ENCODE results near the gene OLFML1. TPM values are rescaled to one million over a fixed set of nuclear protein-coding genes. Genes with fewer than 3 reads are reported as not detected.

OLFML1 gene
- total RNA-seq, 4 donors from 2014 or later: 1.2 to 5.3 (median 2.2) TPM

- Histone ChIP-seq H3K27me3 (no peaks in the 10 kb centered on the region), H3K4me3 (no peak overlapping the region), H3K9me3 (no peaks in the 10 kb centered on the region), H3K36me3 (no peaks in the 10 kb centered on the region), H3K27ac (peak overlapping the region; percentile 48), H3K4me1 (peaks cover 34% of the 10 kb centered on the region)
- DNase-seq (ENCODE audit: low spot score in 2 of 2): no peak
- TF ChIP-seq CTCF (IDR thresholded peaks at IDR 0.05) (no peak), POLR2A (IDR thresholded peaks at IDR 0.05) (no peak), POLR2AphosphoS5 (IDR thresholded peaks at IDR 0.05) (no peak), EP300 (IDR thresholded peaks at IDR 0.05) (no peak)
- WGBS: 71% methylated on average over 8 of the region's 8 CpGs
These were observed 47.3 kb downstream of the OLFML1 start for GRCh38 chr11:7532405-7533145.

DNA sequence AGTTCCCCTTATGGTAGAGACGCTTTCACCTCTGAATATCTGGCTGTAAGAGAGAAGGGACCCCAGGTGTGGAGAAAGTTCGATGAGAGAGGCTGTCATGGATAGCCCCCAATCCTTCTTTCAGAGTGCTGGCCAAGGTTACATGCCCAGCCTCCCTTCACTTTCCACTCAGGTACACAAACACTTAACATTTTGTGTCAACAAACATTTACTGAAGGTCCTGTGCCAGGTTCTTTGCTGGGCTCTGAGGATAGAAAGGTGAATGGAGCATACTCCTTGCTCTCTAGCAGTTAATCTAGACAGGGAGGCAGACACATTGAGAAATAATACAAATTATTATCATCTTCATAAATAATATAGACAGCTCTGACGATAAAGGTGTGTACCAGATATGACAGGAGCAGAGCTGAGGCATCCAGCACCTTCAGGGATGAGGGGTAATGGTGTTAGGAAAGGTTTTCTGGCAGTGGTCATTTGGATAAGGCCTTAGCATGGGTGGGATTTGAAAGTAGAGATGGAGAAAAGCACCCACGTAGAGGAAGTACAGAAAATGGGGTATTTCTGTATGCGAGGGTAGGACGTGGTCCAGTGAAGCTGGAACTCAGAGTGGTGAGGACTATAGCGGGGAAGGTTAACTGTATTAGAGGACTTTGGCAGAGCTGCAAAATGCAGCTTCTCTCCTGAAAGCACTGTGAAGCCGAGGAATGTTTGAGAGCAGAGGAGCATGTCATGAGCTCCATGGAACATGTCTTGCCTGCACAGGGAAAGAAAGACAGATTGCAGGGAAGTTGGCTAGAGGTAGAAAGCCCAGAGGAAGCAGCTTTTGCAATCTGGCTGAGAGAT lies 48.1 kb downstream of the OLFML1 start:
- TF ChIP-seq POLR2AphosphoS5 (IDR thresholded peaks at IDR 0.05) (no peak), EP300 (IDR thresholded peaks at IDR 0.05) (no peak), POLR2A (IDR thresholded peaks at IDR 0.05) (no peak), CTCF (IDR thresholded peaks at IDR 0.05) (no peak)
- DNase-seq (ENCODE audit: low spot score in 2 of 2): no peak
- H3K4me1 ChIP-seq: peaks cover 39% of the 10 kb centered on the region
- no peaks in the 10 kb centered on the region for H3K27me3 ChIP-seq
- H3K27ac ChIP-seq: no peak overlapping the region
- 82% methylated on average over 8 of the region's 8 CpGs for WGBS
- no peaks in the 10 kb centered on the region for H3K36me3 ChIP-seq
- no peaks in the 10 kb centered on the region for H3K9me3 ChIP-seq
- H3K4me3 ChIP-seq: no peak overlapping the region

DNA sequence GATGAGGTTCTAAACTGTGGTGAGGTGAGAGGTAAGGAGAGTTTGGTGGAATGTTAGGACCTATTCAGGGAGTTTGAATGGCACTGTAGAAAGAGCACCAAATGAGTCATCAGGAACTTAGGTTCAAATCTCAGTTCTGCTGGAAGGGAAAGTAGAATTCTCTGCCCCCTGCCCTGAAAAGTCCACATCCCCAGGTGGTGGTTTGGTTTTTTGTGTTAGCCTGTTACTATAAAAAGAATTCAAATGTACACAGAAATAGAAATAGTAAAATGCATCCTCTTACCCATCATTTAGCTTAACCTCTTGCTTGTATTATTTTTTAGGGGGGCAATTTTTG lies 48.7 kb downstream of the OLFML1 start:
- no peak for DNase-seq (ENCODE audit: low spot score in 2 of 2)
- H3K36me3 ChIP-seq: no peaks in the 10 kb centered on the region
- H3K9me3 ChIP-seq: no peaks in the 10 kb centered on the region
- no peak for TF ChIP-seq CTCF (IDR thresholded peaks at IDR 0.05)
- TF ChIP-seq POLR2A (IDR thresholded peaks at IDR 0.05): no peak
- TF ChIP-seq EP300 (IDR thresholded peaks at IDR 0.05): no peak
- no peak for TF ChIP-seq POLR2AphosphoS5 (IDR thresholded peaks at IDR 0.05)
- H3K4me1 ChIP-seq: peaks cover 40% of the 10 kb centered on the region
- H3K27me3 ChIP-seq: no peaks in the 10 kb centered on the region
- H3K4me3 ChIP-seq: no peak overlapping the region
- no peak overlapping the region for H3K27ac ChIP-seq

GRCh38 chr11:7536100-7536499 lies 50.8 kb downstream of the OLFML1 start:
- DNase-seq (ENCODE audit: low spot score in 2 of 2): peak in 1 of 2 donors; percentile 37
- 43% methylated on average over 8 of the region's 8 CpGs for WGBS
- no peaks in the 10 kb centered on the region for H3K9me3 ChIP-seq
- TF ChIP-seq POLR2A (IDR thresholded peaks at IDR 0.05): no peak
- TF ChIP-seq CTCF (IDR thresholded peaks at IDR 0.05): no peak
- no peak for TF ChIP-seq POLR2AphosphoS5 (IDR thresholded peaks at IDR 0.05)
- no peak for TF ChIP-seq EP300 (IDR thresholded peaks at IDR 0.05)
- no peaks in the 10 kb centered on the region for H3K27me3 ChIP-seq
- H3K4me3 ChIP-seq: no peak overlapping the region
- H3K36me3 ChIP-seq: no peaks in the 10 kb centered on the region
- H3K27ac ChIP-seq: no peak overlapping the region
- H3K4me1 ChIP-seq: peaks cover 50% of the 10 kb centered on the region

DNA sequence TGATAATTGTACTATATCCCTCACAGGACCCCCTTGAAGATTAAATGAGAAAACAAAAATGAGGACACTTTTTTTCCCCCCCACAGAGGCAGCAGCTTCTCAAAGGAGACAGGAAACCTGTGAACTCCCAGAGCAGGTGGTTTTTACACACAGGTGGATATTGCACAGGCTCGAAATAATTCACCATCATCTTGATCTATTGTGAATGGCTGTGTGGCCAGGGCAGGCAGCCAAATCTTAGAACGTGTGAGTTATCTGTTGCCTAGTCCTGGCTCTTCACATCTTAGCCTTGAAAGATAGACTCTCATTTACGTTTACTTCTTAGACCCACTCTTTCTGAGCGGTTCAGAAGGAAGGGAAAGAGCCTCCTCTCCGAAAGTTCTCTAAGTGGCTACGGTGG lies 52.0 kb downstream of the OLFML1 start:
- WGBS: 73% methylated on average over 6 of the region's 6 CpGs
- Histone ChIP-seq H3K4me1 (peaks cover 52% of the 10 kb centered on the region), H3K9me3 (no peaks in the 10 kb centered on the region), H3K27ac (peak overlapping the region; percentile 80), H3K27me3 (no peaks in the 10 kb centered on the region), H3K4me3 (no peak overlapping the region), H3K36me3 (no peaks in the 10 kb centered on the region)
- TF ChIP-seq CTCF (IDR thresholded peaks at IDR 0.05) (no peak), POLR2AphosphoS5 (IDR thresholded peaks at IDR 0.05) (no peak), POLR2A (IDR thresholded peaks at IDR 0.05) (no peak), EP300 (IDR thresholded peaks at IDR 0.05) (no peak)
- peak in 1 of 2 donors; percentile 33 for DNase-seq (ENCODE audit: low spot score in 2 of 2)

Data from suprapubic skin (tissue), 4 donors.